IPS-20b (cell line): ENCODE measurements around the gene LMTK3.
A peak's percentile ranks its signal among the peaks of the same experiment; 100 is the strongest.

Experiments used
- H3K27ac ChIP-seq: one replicate; pipeline ENCODE4 v1.5.1; 2013; ENCODE audit warnings: low read length
- H3K27me3 ChIP-seq: 2 replicates; pipeline ENCODE4 v1.6.1; 2013; ENCODE audit warnings: mild to moderate bottlenecking, low read length, inconsistent platforms; ENCODE audit not compliant: insufficient read depth
- H3K36me3 ChIP-seq: 2 replicates; pipeline ENCODE4 v1.6.1; 2013; ENCODE audit warnings: low read depth, mild to moderate bottlenecking, inconsistent platforms, low read length, moderate library complexity; ENCODE audit not compliant: insufficient read depth
- H3K4me1 ChIP-seq: 2 replicates; pipeline ENCODE4 v1.6.1; 2013; ENCODE audit warnings: mild to moderate bottlenecking, control low read depth, inconsistent platforms, low read length, moderate library complexity; ENCODE audit not compliant: insufficient read depth
- H3K4me3 ChIP-seq: 2 replicates; pipeline ENCODE4 v1.5.1; 2013; ENCODE audit warnings: mild to moderate bottlenecking, low read length, inconsistent platforms
- H3K9ac ChIP-seq: 2 replicates; pipeline ENCODE4 v1.6.1; 2013; ENCODE audit warnings: low read depth, mild to moderate bottlenecking, inconsistent platforms, low read length, moderate library complexity
- H3K9me3 ChIP-seq: 2 replicates; pipeline ENCODE4 v1.6.1; 2013; ENCODE audit warnings: mild to moderate bottlenecking, low read depth, low read length, inconsistent platforms; ENCODE audit not compliant: insufficient read depth

Gene LMTK3

GRCh38 chr19:48471836-48472235, 39.8 kb downstream of the LMTK3 start:
- no peaks in the 10 kb centered on the region for H3K27me3 ChIP-seq
- no peaks in the 10 kb centered on the region for H3K9me3 ChIP-seq
- no peaks in the 10 kb centered on the region for H3K4me1 ChIP-seq
- H3K27ac ChIP-seq, result no peak overlapping the region
- no peak overlapping the region for H3K9ac ChIP-seq
- peaks cover 66% of the 10 kb centered on the region for H3K36me3 ChIP-seq
- no peak overlapping the region for H3K4me3 ChIP-seq

GRCh38 chr19:48470856-48471255, 40.8 kb downstream of the LMTK3 start:
- Histone ChIP-seq H3K4me1 (no peaks in the 10 kb centered on the region), H3K9ac (no peak overlapping the region), H3K27ac (no peak overlapping the region), H3K36me3 (peaks cover 56% of the 10 kb centered on the region), H3K4me3 (no peak overlapping the region), H3K9me3 (no peaks in the 10 kb centered on the region), H3K27me3 (no peaks in the 10 kb centered on the region)

GRCh38 chr19:48469934-48470680, 41.5 kb downstream of the LMTK3 start:
- H3K4me1 ChIP-seq, result no peaks in the 10 kb centered on the region
- peak overlapping the region; percentile 97 for H3K9ac ChIP-seq
- H3K36me3 ChIP-seq, result peaks cover 49% of the 10 kb centered on the region
- H3K27me3 ChIP-seq, result 0 out of 2 replicates have a peak, but pooled peaks cover 4% of the 10 kb centered on the region
- no peak overlapping the region for H3K27ac ChIP-seq
- no peaks in the 10 kb centered on the region for H3K9me3 ChIP-seq
- H3K4me3 ChIP-seq, result peak overlapping the region; percentile 93

- peak within 1 kb of the TSS; percentile 97 for H3K9ac ChIP-seq
- H3K27ac ChIP-seq, result peak within 1 kb of the TSS; percentile 91
- H3K9me3 ChIP-seq, result no peaks in the 10 kb centered on the region
Observed at GRCh38 chr19:48469289-48469881, 42.2 kb downstream of the LMTK3 start, which contains the start of gene CYTH2. CYTH2 (plus strand) TSS chr19:48469369; CDS start chr19:48469508, 139 bp downstream.

GRCh38 chr19:48468772-48469288, 42.8 kb downstream of the LMTK3 start:
- Histone ChIP-seq H3K4me3 (peak overlapping the region; percentile 93), H3K27ac (peak overlapping the region; percentile 91), H3K9ac (peak overlapping the region; percentile 97; the same call in 1 of the 2 replicates), H3K9me3 (no peaks in the 10 kb centered on the region), H3K27me3 (0 out of 2 replicates have a peak, but pooled peaks cover 4% of the 10 kb centered on the region), H3K4me1 (no peaks in the 10 kb centered on the region), H3K36me3 (peaks cover 36% of the 10 kb centered on the region)

More at GRCh38 chr19:48469289-48469881, 42.2 kb downstream of the LMTK3 start, which contains the start of gene CYTH2:
- Histone ChIP-seq H3K27me3 (0 out of 2 replicates have a peak, but pooled peaks cover 4% of the 10 kb centered on the region), H3K36me3 (peaks cover 42% of the 10 kb centered on the region), H3K4me3 (peak within 1 kb of the TSS; percentile 93), H3K4me1 (no peaks in the 10 kb centered on the region)

GRCh38 chr19:48466561-48467325, 44.9 kb downstream of the LMTK3 start:
- H3K27ac ChIP-seq, result no peak overlapping the region
- no peaks in the 10 kb centered on the region for H3K9me3 ChIP-seq
- no peak overlapping the region for H3K4me3 ChIP-seq
- H3K9ac ChIP-seq, result no peak overlapping the region
- H3K36me3 ChIP-seq, result peaks cover 16% of the 10 kb centered on the region
- H3K27me3 ChIP-seq, result 0 out of 2 replicates have a peak, but pooled peaks cover 4% of the 10 kb centered on the region
- no peaks in the 10 kb centered on the region for H3K4me1 ChIP-seq

GRCh38 chr19:48465215-48465614, 46.4 kb downstream of the LMTK3 start:
- Histone ChIP-seq H3K36me3 (0 out of 2 replicates have a peak, but pooled peaks cover 1% of the 10 kb centered on the region), H3K27ac (no peak overlapping the region), H3K4me1 (no peaks in the 10 kb centered on the region)

GRCh38 chr19:48461982-48462655, 49.5 kb downstream of the LMTK3 start:
- no peaks in the 10 kb centered on the region for H3K4me1 ChIP-seq

More at GRCh38 chr19:48465215-48465614, 46.4 kb downstream of the LMTK3 start:
- Histone ChIP-seq H3K9me3 (no peaks in the 10 kb centered on the region), H3K27me3 (0 out of 2 replicates have a peak, but pooled peaks cover 4% of the 10 kb centered on the region), H3K4me3 (no peak overlapping the region), H3K9ac (no peak overlapping the region)

GRCh38 chr19:48461651-48461981, 50.0 kb downstream of the LMTK3 start:
- Histone ChIP-seq H3K27me3 (0 out of 2 replicates have a peak, but pooled peaks cover 4% of the 10 kb centered on the region), H3K27ac (no peak overlapping the region), H3K4me1 (no peaks in the 10 kb centered on the region), H3K9me3 (no peaks in the 10 kb centered on the region), H3K9ac (no peak overlapping the region), H3K36me3 (peaks cover 7% of the 10 kb centered on the region), H3K4me3 (no peak overlapping the region)

More at GRCh38 chr19:48461982-48462655, 49.5 kb downstream of the LMTK3 start:
- H3K9me3 ChIP-seq, result no peaks in the 10 kb centered on the region
- H3K9ac ChIP-seq, result no peak overlapping the region
- 0 out of 2 replicates have a peak, but pooled peaks cover 4% of the 10 kb centered on the region for H3K27me3 ChIP-seq
- peaks cover 3% of the 10 kb centered on the region for H3K36me3 ChIP-seq
- H3K27ac ChIP-seq, result no peak overlapping the region
- no peak overlapping the region for H3K4me3 ChIP-seq

- H3K27ac ChIP-seq, result no peak overlapping the region
- H3K27me3 ChIP-seq, result no peaks in the 10 kb centered on the region
- H3K4me3 ChIP-seq, result no peak overlapping the region
- H3K9me3 ChIP-seq, result no peaks in the 10 kb centered on the region
- H3K36me3 ChIP-seq, result peaks cover 36% of the 10 kb centered on the region
- no peaks in the 10 kb centered on the region for H3K4me1 ChIP-seq
- no peak overlapping the region for H3K9ac ChIP-seq
Observed at GRCh38 chr19:48458016-48458415, 53.6 kb downstream of the LMTK3 start.

GRCh38 chr19:48456864-48457263, 54.8 kb downstream of the LMTK3 start:
- H3K9me3 ChIP-seq, result no peaks in the 10 kb centered on the region
- H3K27me3 ChIP-seq, result no peaks in the 10 kb centered on the region
- H3K9ac ChIP-seq, result no peak overlapping the region
- H3K36me3 ChIP-seq, result peaks cover 45% of the 10 kb centered on the region
- H3K27ac ChIP-seq, result no peak overlapping the region
- no peak overlapping the region for H3K4me3 ChIP-seq
- no peaks in the 10 kb centered on the region for H3K4me1 ChIP-seq
